Activated CD4-positive, CD25-positive, alpha-beta regulatory T cell treated with anti-CD3 and anti-CD28 coated beads, Interleukin-2, amount 50 U/mL, for 24 hours (primary cell): Measurements from ENCODE around the gene GPR78.
A peak's percentile ranks its signal among the peaks of the same experiment; 100 is the strongest.

Experiments used
- ATAC-seq, 2 donors: fragments of 150-1000 bp; cut with Tn5 transposase; one replicate each; pipeline ENCODE4 v1.10.0; 2021; ENCODE audit warnings: mild to moderate bottlenecking in 1 of 2, moderate library complexity in 1 of 2

GPR78 gene

GRCh38 chr4:8580321-8581093 is at the start of gene GPR78:
Gene GPR78 (plus strand): TSS chr4:8580392. CDS start chr4:8580983, 591 bp downstream.
- peak in 1 of 2 donors; percentile 32 for ATAC-seq

GRCh38 chr4:8532245-8532781 is 47.9 kb upstream of the GPR78 start:
- no peak for ATAC-seq

- ATAC-seq: no peak
Measured at GRCh38 chr4:8533274-8533865, 46.8 kb upstream of the GPR78 start.

- ATAC-seq: no peak
Measured at GRCh38 chr4:8534129-8534528, 46.1 kb upstream of the GPR78 start.

GRCh38 chr4:8534611-8535010 is 45.6 kb upstream of the GPR78 start:
- no peak for ATAC-seq

GRCh38 chr4:8536467-8536866 is 43.7 kb upstream of the GPR78 start:
- ATAC-seq: no peak

GRCh38 chr4:8537041-8537461 is 43.1 kb upstream of the GPR78 start:
- no peak for ATAC-seq

- no peak for ATAC-seq
Measured at GRCh38 chr4:8538076-8538702, 42.0 kb upstream of the GPR78 start.

GRCh38 chr4:8538703-8539567 is 41.3 kb upstream of the GPR78 start:
- ATAC-seq: no peak

GRCh38 chr4:8539661-8540060 is 40.5 kb upstream of the GPR78 start:
- ATAC-seq: peak; percentile 32 to 34

- ATAC-seq: peak; percentile 70 to 77
Measured at GRCh38 chr4:8540072-8540471, 40.1 kb upstream of the GPR78 start.

GRCh38 chr4:8540586-8540985 is 39.6 kb upstream of the GPR78 start:
- no peak for ATAC-seq

- no peak for ATAC-seq
Measured at GRCh38 chr4:8540991-8541390, 39.2 kb upstream of the GPR78 start.

- no peak for ATAC-seq
Measured at GRCh38 chr4:8541981-8542715, 38.0 kb upstream of the GPR78 start.

GRCh38 chr4:8542776-8543525 is 37.2 kb upstream of the GPR78 start:
- no peak for ATAC-seq

- no peak for ATAC-seq
Measured at GRCh38 chr4:8543623-8544022, 36.6 kb upstream of the GPR78 start.

GRCh38 chr4:8544282-8544681 is 35.9 kb upstream of the GPR78 start:
- no peak for ATAC-seq

GRCh38 chr4:8544741-8545438 is 35.3 kb upstream of the GPR78 start:
- ATAC-seq: no peak

GRCh38 chr4:8545439-8545765 is 34.8 kb upstream of the GPR78 start:
- no peak for ATAC-seq

- ATAC-seq: no peak
Measured at GRCh38 chr4:8546766-8547107, 33.5 kb upstream of the GPR78 start.
